HG03139 (cell line): ENCODE results near the gene UCHL5.

Experiments used
- ATAC-seq: cut with Tn5 transposase; IDR thresholded peaks from one replicate; pipeline ENCODE4 v1.9.1; 2021; ENCODE audit not compliant: unreplicated experiment

Gene UCHL5

DNA sequence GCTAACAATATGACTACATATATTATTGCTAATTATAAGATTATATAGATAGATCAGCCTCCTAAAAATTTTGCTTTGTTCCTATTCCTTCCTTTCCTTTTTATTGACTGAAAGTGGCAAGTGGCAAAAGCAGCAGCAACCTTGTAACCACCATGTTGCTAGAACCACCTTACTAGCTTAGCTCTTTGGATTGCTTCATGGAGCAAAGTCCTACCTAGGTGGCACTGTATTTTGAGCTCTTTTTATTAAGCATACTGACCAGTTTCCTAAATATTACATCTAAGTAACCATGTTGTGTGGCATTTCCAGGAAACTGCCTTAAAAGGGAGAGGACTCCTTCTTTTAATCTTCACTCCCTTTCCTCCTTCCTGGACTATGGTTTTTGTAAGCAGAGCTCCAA lies 90.8 kb downstream of the UCHL5 start:
- no peak for ATAC-seq

DNA sequence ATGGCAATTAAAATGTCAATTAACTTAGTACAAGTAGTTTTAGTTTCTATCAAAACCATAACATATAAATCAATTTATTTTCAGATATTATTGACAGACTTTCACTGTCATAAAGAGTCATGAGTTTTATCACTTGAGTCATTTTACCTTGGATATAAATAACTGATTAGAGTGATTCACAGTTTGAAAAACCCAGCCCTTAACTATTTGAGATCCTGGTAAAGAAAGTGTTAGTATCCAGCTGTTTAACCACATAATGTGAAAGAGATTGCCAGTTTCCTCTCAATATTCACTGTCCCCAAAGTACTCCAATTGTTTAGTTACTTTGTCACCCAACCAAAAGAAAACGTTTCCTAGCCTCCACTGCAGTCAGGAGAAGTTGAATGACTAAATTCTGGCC lies 91.3 kb downstream of the UCHL5 start:
- ATAC-seq: no peak

DNA sequence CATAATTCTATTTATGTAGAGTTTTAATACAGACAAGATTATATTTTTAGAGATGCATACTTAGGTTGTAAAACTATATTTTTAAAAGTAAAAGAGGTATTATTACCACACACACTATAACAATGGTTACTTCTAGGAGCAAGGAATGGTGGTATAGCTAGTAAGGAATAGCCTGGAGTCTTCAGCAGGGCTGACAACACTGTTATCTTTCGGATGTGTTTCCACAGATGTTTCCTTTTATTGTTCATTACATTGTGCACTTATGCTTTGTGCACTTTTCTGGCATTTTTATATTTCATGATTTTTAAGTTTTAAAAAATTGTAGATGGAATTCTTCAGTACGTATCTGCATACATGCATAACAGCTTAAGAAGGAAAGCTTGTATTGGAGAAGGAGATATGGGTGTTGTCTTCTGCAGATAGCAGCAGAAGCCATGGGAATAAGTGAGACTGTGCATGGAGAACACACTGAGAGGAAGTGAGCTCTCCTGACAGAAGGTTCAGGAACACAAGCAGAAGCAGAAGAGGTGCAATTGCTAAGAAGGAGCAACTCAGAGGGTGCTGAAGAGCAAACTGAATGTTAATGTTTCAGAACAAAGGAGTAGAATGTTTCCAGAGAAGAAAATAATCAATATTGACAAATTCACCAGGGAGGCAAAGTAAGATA lies 91.8 kb downstream of the UCHL5 start:
- ATAC-seq: no peak

DNA sequence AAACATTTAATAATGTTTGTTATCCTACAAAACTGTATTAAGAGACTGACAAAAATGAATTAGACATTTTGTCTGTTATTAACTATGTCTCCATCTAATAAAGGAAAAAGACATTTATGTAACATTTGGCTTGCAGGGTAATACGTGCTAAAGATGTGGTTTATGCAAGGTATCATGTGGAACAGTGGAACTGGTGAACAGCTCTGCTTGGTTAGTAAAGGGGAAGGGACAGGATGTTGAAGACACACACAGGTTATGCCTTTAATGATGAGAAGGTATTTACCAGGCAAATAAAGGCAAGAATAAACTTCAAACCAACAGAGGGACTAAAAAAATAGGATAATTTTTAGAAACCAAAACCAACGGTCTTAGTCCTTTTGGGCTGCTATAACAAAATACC lies 93.1 kb downstream of the UCHL5 start:
- no peak for ATAC-seq

DNA sequence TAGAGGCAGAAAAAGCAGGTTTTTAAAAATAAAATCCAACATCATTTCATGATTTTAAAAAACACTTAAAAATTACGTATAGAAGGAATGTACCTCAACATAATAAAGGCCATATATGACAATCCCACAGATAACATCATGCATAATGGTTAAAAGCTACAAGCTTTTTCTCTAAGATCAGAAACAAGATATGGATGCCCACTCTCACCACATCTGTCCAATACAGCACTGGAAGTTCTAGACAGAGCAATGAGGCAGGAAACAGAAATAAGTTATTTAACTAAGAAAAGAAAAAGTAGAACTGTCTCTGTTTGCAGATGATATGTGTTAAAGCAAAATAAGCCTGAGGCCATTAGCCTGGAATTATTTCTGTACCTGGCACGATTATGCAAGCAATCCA lies 96.3 kb downstream of the UCHL5 start:
- no peak for ATAC-seq
